Stimulated activated CD8-positive, alpha-beta memory T cell treated with anti-CD3 and anti-CD28 coated beads, Interleukin-12 subunit alpha, Interleukin-12 subunit beta, amount 100 ng/mL, for 24 hours (primary cell): ENCODE data around the gene KANK3.
A peak's percentile ranks its signal among the peaks of the same experiment; 100 is the strongest.

Source experiments
- DNase-seq: peaks from one replicate; pipeline ENCODE4 v3.0.0-alpha.2; 2020; ENCODE audit errors: extremely low read depth

The KANK3 gene

GRCh38 chr19:8337728-8338127 is 5.3 kb downstream of the KANK3 start:
- no peak for DNase-seq

- no peak for DNase-seq
Measured at GRCh38 chr19:8336660-8337059, 6.4 kb downstream of the KANK3 start.

- no peak for DNase-seq
Measured at GRCh38 chr19:8336072-8336569, 6.9 kb downstream of the KANK3 start.

- DNase-seq, result no peak
Measured at GRCh38 chr19:8335343-8336071, 7.6 kb downstream of the KANK3 start.

GRCh38 chr19:8334458-8335342 is 8.4 kb downstream of the KANK3 start:
- DNase-seq, result no peak

- no peak for DNase-seq
Measured at GRCh38 chr19:8333767-8334457, 9.2 kb downstream of the KANK3 start.

GRCh38 chr19:8332976-8333766 is 9.9 kb downstream of the KANK3 start:
- DNase-seq, result no peak

GRCh38 chr19:8331263-8331845 is 11.7 kb downstream of the KANK3 start:
- no peak for DNase-seq

GRCh38 chr19:8329996-8330395 is 13.1 kb downstream of the KANK3 start:
- no peak for DNase-seq

- DNase-seq, result no peak
Measured at GRCh38 chr19:8325454-8325853, 17.6 kb downstream of the KANK3 start.

GRCh38 chr19:8324186-8325050 is 18.6 kb downstream of the KANK3 start:
- DNase-seq, result no peak

GRCh38 chr19:8323781-8324185 is 19.3 kb downstream of the KANK3 start:
- DNase-seq, result no peak

- no peak for DNase-seq
Measured at GRCh38 chr19:8322638-8322997, 20.4 kb downstream of the KANK3 start.

- DNase-seq, result no peak
Measured at GRCh38 chr19:8321986-8322637, 20.9 kb downstream of the KANK3 start.

GRCh38 chr19:8321067-8321985 is 21.7 kb downstream of the KANK3 start, which contains the start of the genes NDUFA7 and RPS28:
NDUFA7 (minus strand) TSS chr19:8321375; CDS start chr19:8321358, 17 bp downstream.
RPS28 (plus strand) TSS chr19:8321496; CDS start chr19:8321531, 35 bp downstream.
- DNase-seq, result peak; percentile 79

- no peak for DNase-seq
Measured at GRCh38 chr19:8320564-8321066, 22.4 kb downstream of the KANK3 start.

- DNase-seq, result no peak
Measured at GRCh38 chr19:8319807-8320520, 23.1 kb downstream of the KANK3 start.
